ENCODE measurements around the gene USP31.
"Not testable (repeated sequence)": the region's sequence is repeated elsewhere in the genome, so short reads cannot be mapped to it uniquely, and the experiment has no call there.

Gene USP31

DNA sequence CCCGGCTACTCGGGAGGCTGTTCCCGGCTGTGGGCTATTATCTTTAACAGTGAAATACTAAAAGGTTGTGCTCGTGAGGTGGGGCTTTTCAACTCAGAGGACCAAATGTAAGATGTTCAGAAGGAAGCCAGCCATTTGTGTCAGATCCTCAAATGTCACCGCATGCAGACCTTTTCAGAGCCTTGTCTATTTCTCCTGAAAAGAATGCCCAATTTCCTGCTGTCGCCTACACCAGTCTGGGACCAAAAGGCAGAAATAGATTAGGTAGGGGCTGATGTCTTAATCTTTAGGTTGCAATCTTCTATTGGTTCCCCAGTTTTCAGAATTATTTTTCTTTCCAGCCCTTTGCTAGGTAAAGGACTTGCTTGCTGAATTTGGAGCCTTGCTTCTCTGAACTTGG is 8.9 kb upstream of the USP31 start:
- no peak for DNase-seq

DNA sequence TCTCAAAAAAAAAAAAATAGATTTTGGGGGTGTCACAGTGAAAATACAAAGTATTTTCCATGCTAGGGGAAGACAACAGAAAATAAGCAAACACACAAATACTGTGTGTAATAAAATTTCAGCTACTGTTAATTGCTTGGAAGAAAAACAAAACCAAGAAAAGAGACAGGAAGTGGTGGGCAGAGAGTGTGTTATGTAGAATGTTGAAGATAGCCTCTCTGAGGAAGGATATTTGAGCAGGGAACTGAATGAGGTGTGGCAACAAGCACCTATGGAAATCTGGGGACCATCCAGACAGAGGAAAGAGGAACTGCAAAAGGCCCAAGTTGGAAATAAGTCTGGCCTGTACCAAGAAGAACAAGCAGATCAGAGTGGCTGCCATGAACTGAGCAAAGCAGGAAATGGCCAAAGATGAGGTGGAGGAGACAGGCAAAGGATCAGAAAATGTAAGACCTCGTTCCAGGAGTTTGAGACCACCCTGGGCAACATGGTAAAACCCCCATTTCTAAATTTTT is 7.8 kb upstream of the USP31 start:
- DNase-seq = no peak

DNA sequence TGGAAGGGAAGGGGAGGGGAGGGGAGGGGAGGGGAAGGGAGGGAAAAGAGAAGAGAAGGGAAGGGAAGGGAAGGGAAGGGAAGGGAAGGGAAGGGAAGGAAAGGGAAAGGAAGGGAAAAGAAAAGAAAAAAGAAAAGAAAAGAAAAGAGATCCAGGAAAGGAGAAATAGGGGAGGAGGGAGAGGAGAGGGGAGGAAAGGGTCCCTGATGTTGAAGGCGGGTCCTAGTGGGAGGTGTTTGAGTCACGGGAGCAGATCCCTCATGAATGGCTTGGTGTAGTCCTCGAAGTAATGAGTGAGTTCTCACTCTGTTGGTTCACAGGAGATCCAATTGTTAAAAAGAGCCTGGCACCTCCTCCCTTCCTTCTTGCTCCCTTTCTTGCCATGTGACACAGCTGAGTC is 6.9 kb upstream of the USP31 start:
- DNase-seq = no peak

DNA sequence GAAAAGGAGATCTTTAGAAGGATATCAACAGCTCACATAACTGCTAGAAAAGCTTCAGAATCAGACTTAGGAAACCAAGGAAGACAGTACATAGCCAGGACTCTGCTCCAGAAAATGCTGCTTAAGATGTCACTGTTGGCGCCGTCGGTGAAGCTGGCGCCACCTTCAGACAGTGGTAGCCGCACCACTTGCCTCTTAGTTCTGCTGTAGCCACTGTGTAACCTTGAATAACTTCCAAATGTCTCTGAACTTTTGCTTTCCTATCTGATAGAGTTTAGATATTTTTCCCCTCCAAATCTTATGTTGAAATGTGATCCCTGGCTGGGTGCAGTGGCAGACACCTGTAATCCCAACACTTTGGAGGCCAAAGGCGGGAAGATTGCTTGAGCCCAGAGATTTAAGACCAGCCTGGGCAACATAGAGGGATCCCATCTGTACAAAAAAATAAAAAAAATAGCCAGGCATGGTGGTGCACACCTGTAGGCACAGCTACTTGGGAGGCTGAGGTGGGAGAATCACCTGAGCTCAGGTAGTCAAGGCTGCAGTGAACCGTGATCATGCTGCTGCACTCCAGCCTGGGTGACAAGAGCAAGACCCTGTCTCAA is 6.3 kb upstream of the USP31 start:
- DNase-seq = no peak

DNA sequence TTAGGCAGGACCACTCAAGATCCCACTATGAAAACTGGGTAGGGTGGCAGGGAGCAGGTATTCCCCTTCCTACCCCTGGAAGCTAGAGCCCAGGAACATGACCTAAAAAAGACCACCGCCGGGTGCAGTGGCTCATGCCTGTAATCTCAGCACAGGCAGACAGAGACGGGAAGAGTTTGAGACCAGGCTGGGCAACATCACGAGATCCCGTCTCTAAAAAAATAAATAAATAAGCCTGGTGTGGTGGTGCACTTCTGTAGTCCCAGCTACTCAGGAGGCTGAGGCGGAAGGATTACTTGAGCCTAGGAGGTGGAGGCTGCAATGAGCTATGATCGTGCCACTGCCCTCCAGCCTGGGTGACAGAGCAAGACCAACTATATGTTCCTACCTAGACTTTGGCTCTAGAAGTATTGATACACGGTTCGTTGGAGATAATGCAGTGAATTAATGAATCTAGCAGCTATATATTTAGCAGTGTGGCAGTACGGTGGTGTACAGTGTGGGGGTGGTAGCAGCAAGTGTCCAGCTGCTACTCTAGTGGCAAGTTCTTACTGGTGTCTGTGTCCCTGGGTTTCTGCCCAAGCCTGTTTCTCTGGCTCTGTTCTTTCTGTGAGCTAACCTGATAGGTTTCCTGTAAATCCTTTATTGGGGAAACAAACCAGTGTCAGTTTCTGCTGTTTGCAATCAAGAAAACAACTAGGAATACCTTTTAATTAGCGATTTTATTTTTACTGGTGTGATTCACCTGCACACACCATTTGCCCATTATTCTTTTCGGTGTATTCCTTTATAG is 3.3 kb upstream of the USP31 start:
- no peak for DNase-seq

DNA sequence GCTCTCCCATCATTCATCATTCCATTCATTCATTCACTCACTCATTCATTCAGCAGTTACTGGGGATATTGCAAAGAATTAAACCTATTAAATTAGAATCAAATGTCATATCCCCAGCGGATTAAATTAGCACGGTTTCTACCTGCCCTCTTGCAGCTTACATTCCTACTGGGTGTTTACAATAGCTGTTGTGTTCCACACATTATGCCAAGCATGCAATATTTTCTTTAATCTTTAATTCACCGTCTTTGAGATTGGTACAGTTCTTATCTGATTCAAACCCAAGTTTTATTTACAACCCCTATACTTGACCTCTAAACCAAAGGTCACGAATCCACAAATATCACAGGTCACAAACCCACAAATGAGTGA is 727 bp upstream of the USP31 start:
- no peak for DNase-seq

DNA sequence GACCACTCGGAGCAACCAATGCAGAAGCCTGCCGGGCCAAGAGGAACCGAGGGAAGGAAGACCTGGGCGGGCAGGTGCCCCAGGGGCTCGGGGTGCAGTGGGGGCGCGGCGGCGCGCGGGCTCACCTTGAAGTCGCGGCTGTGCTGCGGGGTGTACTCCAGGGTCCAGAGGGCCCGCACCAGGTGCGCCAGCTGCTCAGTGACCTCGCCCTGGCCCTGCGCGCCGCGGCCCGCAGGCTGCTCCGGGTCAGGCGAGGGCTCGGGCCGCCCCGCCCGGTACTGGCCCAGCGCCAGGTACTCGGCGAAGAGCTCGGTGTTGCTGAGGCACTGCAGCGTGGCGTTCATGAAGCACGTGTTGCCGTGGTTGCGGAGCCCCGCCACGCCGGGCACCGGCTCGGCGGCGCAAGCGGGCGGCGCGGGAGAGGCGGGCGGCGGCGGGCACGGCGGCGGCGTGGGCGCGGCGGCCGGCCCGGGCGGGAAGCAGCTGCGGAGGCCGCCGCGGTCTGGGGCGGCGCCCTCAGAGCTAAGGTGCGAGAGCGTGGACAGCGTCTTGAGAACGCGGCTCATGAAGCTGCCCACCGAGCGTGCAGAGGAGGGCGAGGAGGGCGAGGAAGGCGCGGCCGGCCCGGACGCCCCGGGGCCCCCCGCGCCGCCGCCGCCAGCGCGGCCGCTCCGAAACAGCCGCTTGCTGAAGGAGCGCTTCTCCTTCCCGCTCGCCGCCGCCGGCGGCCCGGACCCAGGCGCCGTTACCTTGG is 562 bp downstream of the USP31 start:
- peak; percentile 59 for DNase-seq

DNA sequence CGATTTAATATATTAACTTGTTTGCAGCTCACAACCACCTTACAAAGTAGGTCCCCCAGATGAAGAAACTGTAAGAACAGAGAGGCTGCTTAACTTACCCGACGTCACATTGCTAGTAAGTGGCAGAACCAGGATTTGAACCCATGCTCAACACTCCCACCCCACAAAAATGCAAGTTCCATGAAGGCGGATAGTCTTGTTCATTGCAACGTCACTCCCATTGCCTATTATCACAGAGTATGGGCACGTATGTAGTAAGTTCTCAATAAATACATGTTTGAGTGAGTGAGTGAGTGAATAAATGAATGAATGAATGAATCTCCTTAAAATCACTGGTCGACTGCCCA is 1.1 kb downstream of the USP31 start:
- no peak for DNase-seq

DNA sequence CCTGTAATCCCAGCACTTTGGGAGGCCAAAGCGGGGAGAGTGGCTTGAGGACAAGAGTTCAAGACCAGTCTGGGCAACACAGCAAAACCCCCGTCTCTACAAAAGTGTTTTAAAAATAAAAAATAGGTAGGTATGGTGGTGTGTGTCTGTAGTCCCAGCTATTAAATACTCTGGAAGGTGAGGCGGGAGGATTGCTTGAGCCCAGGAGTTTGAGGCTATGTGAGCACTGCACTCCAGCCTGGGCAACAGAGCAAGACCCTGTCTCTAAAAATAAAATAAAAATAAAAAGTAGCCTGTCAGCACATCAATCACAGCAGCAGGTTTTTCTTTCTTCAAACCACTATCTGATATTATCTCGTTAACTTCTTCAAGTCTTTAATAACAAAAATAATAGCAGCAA is 1.6 kb downstream of the USP31 start:
- DNase-seq = no peak

DNA sequence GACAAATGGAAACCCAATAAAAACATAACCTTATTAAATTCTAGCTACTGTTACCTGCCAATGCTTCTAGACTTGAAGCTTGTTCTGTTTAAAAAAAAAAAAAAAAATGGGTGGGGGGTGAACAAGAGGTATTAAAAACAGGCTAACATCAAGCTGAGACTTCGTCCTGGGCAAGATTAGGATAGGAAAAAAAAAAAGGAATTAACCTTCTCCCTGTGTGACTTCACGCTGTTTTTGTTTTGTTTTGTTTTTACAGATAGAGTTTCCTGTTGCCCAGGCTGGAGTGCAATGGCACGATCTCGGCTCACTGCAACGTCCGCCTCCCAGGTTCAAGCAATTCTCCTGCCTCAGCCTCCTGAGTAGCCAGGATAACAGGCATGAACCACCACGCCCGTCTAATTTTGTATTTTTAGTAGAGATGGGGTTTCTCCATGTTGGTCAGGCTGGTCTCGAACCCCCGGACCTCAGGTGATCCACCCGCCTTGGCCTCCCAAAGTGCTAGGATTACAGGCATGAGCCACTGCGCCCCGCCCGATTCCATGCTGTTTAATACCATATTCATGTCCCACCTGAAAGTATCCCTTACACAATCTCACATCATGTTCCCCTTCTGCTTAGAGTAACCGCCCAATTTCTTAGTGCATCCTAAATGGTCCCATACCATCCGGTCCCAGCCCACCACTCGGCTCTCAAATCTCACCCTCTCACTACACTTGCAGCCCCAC is 2.2 kb downstream of the USP31 start:
- no peak for DNase-seq

DNA sequence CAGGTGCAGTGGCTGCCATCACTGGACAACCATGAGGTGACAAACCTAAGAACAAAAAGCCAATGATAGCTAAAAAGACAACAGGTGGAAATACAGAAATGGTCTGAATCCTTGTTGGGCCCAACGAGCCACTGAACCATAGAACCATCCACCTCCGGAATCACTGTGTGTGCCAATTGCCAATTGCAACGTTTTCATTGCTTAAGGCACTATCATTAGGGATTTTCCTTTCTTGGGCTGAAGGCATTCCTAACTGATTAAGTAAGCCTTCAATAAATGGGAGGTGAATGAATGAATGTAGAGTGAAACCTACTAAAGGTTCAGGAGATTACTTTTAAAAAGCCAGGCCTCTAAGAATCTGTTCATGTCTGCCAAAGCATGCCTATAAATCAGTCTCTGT is 3.6 kb downstream of the USP31 start:
- DNase-seq = no peak

DNA sequence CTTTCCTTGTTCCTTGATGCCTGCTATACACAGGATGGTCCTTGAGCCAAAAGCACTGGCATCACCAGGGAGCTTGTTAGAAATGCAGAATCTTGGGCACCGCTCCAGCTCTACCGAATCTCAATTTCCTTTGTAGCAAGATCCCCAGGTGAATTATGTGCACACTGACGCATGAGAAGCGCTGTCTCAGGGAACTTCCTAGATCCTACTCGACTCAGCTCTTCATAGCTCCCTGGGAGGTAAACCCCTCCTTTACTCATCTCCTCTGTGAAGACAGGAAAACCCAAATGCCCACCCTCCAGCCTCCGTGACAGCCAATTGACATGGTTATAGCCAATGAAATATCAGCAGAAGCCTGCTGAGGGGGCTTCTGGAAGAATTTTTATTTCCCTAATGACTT is 4.1 kb downstream of the USP31 start:
- no peak for DNase-seq

DNA sequence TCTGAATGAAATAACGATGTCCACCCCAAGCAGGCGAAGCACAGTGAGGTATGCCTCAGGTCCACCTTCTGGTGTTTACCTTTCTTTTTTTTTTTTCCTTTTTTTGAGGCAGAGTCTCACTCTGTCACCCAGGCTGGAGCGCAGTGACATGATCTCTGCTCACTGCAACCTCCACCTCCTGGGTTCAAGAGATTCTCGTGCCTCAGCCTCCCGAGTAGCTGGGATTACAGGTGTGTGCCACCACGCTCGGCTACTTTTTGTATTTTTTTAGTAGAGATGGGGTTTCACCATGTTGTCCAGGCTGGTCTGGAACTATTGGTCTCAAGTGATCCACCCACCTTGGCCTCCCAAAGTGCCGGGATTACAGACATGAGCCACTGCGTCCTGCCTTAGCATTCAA is 4.9 kb downstream of the USP31 start:
- not testable (repeated sequence) for DNase-seq

DNA sequence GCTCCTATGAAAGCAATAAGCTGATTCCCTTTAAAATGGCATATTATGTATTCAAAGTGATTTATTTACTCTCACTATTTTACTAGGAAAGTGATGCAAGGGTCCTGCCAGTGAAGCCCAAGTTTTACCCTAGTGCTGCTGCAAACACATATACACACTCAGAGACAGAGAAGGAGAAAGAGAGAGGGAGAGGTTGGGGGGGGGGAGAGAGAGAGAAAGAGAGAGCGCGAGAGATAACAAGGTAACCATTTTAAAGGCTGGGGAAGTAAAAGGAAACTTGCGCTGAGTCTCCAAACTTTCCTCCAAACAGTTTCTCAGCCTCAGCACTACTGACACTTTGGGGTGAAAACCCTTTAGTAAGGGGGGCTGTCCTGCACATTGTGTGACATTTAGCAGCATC is 5.9 kb downstream of the USP31 start:
- DNase-seq = no peak

DNA sequence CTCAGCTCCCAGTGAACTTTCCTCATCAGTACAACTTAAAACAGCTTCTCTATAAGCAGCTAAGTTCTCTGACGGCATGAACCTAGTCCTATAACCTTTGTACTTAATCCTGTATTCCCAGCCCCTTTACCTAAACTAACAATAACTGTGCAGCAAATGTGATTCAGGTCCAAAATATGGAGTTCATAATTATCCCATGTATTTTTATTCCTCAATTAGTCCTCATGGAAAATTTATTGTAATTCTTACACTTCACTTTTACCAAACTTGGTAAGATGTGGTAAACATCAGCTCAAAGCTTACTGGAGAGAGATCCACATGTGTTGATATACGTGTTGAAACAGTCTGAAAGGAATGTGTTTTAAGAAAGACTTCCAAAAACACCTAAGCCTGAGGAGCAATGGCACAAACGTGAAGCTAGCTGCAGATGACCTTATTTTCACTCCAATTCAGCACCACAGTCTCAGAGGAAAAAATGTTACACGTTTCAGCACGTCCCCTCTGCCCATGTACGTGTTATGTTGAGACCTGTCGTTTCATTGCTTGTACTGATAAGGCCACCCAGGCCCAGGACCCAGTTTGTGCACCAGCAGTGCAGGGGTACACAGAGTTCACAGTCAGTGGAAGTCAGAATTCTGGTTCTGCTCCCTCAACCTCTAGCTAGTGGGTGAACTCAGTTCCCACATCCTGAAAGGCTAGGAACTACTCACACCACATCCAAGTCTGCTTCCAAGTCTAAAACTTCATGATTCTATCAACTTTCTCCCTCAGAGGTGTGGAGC is 7.1 kb downstream of the USP31 start:
- no peak for DNase-seq

DNA sequence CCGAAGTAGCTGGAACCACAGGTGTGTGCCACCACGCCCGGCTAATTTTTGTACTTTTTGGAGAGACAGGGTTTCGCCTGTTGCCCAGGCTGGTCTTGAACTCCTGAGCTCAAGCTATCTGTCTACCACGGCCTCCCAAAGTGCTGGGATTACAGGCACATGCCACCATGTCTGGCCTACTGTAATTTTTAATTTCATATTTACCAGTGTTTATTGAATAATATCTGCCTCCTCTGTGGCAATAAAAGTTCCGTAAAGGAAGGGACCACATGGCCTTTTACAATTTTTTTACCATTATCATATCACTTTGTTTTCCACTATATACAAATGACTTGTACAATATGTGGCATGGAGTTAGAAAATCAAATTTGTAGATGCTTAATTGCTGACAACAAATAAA is 7.8 kb downstream of the USP31 start:
- DNase-seq = no peak

DNA sequence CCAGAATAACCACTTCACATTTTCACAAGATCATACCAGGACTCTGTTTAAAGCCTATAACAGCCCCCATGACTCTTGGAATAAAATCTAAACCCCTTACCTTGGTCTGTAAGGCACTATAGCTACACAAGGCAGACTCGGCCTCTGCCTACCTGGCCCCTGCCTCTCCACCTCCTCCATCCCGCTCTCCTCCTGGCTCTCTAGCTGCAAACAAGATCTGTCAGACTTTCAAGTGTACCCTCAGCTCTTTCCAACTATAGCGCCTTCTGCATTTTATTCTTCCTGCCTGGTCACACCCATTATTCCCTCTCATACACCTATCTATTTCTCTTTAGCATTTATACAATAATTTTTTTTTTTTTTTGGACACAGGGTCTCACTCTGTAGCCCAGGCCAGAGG is 8.2 kb downstream of the USP31 start:
- DNase-seq = no peak

DNA sequence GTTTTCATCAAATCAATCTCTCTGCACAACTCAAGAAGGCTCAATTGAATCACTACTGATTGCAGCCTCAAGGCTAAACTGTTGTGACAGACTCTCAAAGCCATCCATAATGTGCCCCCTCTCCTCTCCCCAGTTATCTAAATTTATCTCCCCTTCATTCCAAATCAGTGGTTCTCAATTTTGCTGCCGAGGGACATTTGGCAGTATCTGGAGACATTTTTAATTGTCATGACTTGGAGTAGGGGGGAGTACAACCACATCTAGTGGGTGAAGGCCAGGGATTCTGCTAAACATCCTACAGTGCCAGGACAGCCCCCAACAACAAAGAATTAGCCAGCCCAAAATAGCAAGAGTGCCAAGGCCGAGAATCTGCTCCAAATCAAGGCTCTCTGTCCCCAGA is 9.1 kb downstream of the USP31 start:
- no peak for DNase-seq

DNA sequence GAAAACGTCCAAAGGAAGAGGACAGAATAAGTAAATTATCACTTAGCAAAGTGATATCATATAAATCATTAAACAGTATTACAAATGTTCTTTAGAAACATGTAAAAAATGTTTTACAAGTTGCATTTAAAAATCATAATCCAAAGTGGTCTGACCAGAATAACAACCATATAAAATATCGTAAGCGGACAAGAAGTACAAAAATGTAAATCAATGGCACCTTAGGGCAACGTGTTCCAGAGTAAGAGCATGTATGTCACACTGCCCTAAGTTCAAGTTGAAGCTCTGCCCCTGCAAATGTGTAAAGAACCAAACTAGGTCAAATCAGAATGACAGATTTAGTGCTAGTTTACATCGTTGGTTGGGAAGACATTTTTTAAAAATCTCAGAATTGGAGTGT is 11.4 kb downstream of the USP31 start:
- no peak for DNase-seq

DNA sequence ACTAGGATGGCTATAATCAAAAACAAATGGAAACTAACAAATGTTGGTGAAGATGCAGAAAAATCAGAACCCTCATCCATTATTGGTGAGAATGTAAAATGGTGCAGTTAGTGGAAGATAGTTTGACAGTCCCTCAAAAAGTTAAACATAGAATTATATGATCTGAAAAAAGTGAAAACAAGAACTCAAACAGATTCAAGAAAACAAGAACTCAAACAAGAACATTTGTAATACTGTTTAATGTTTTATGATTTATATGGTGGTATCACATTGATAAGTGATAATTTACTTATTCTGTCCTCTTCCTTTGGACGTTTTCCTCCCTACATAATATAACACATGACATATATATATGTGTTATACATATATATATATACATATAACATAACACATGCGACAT is 12.0 kb downstream of the USP31 start:
- DNase-seq = no peak

DNA sequence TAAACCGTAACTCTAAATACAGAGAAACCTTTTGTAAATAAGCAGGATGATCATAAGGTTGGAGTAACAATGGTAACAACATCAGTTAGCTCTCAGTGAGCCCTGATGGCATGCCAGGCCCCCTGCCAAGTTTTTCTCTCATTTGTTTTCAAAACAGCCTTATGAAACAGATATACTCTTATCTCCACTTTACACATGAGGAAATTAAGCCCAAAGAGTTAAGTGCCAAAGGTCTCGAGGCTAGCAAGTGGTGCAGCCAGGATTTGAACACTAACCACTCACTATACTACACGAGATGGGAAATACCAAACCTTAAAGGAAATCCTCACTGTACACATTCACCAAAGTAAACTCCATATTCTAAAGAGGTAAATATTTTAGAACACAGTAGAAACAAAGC is 15.0 kb downstream of the USP31 start:
- no peak for DNase-seq

DNA sequence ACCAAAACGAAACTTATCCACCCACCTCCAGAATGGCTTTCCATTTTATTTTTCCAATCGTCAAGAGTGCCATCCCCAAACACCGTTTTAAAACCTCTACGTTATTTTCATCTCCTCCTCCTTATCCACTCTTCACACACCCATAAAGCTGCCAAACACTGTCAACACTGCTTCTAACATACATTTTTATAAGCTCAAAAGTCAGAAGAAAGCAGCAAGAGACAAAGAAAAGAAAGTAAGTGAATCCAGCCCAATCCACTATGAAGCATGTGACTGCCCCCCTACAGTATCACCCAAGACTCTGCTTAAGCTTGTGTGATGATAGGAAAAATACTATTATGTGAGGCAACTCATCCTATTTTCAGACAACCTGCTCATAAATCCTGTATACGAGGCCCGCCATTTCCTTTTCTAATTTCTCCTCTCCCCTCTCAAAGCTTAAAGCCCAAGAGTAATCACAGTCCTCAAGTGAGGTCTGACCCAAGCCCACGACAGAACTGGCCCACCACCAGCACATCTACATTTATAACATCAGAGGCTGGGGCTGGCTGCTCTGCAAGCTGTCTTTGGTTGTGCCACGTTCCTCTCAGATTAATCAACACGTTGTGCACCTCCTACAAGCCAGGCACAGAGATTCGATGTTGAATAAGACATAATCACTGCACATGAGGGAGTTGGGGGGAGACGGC is 16.3 kb downstream of the USP31 start:
- DNase-seq = no peak
